Kidney epithelial cell (primary cell): Measurements from ENCODE around the gene RADIL. TPM values are rescaled to one million over a fixed set of nuclear protein-coding genes. Genes with fewer than 3 reads are reported as not detected.

Experiments used
- DNase-seq: peaks from one replicate; pipeline ENCODE4 v3.0.0-alpha.2; 2010; ENCODE audit warnings: low read depth
- H3K27me3 ChIP-seq: 2 replicates; pipeline ENCODE4 v1.6.0; 2011; ENCODE audit warnings: low read length; ENCODE audit not compliant: control insufficient read depth, insufficient read depth
- H3K36me3 ChIP-seq: 2 replicates; pipeline ENCODE4 v1.5.1; 2011; ENCODE audit warnings: low read length; ENCODE audit not compliant: control insufficient read depth, insufficient read depth
- H3K4me3 ChIP-seq: 2 replicates; pipeline ENCODE4 v1.5.1; 2011; ENCODE audit warnings: low read depth, mild to moderate bottlenecking, control low read depth, low read length
- total RNA-seq: library from RNA; depleted of rRNA; stranded (reverse); fragments of >200 nt; gene quantifications from 2 replicates; pipeline ENCODE4 v1.2.3, GENCODE V29; 2015
- TF ChIP-seq, protein P1 (sequence below): IDR thresholded peaks from 2 replicates; pipeline ENCODE4 v1.5.1; 2011; ENCODE audit warnings: mild to moderate bottlenecking, moderate library complexity, low read length, control low read depth, inconsistent platforms; ENCODE audit not compliant: insufficient read depth, poor library complexity, severe bottlenecking

The RADIL gene
- total RNA-seq, 1 donor from 2014 or later, result 3.5 TPM

DNA sequence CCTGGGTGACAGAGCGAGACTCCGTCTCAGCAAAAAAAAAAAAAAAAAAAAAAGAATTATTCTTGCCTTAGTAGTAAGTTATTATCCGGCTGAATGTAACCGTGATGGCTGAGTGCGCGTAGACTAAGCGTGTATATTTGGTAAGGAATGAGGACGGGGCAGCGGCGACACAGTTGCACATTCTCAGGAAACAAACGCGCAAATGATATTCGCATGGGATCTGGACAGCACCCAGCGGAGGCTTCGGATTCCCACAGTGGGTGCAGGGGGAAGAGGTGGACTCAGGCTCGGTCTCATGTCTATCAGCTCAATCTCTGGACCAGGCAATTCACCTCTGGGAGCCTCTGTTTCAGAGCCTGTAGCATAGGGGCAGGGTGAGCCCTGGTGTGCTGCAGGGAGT is 50.8 kb downstream of the RADIL start:
- Histone ChIP-seq H3K36me3 (no peaks in the 10 kb centered on the region), H3K4me3 (no peak overlapping the region), H3K27me3 (peaks cover 8% of the 10 kb centered on the region)
- TF ChIP-seq, protein P1, sequence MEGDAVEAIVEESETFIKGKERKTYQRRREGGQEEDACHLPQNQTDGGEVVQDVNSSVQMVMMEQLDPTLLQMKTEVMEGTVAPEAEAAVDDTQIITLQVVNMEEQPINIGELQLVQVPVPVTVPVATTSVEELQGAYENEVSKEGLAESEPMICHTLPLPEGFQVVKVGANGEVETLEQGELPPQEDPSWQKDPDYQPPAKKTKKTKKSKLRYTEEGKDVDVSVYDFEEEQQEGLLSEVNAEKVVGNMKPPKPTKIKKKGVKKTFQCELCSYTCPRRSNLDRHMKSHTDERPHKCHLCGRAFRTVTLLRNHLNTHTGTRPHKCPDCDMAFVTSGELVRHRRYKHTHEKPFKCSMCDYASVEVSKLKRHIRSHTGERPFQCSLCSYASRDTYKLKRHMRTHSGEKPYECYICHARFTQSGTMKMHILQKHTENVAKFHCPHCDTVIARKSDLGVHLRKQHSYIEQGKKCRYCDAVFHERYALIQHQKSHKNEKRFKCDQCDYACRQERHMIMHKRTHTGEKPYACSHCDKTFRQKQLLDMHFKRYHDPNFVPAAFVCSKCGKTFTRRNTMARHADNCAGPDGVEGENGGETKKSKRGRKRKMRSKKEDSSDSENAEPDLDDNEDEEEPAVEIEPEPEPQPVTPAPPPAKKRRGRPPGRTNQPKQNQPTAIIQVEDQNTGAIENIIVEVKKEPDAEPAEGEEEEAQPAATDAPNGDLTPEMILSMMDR, result no peak
- DNase-seq, result no peak

DNA sequence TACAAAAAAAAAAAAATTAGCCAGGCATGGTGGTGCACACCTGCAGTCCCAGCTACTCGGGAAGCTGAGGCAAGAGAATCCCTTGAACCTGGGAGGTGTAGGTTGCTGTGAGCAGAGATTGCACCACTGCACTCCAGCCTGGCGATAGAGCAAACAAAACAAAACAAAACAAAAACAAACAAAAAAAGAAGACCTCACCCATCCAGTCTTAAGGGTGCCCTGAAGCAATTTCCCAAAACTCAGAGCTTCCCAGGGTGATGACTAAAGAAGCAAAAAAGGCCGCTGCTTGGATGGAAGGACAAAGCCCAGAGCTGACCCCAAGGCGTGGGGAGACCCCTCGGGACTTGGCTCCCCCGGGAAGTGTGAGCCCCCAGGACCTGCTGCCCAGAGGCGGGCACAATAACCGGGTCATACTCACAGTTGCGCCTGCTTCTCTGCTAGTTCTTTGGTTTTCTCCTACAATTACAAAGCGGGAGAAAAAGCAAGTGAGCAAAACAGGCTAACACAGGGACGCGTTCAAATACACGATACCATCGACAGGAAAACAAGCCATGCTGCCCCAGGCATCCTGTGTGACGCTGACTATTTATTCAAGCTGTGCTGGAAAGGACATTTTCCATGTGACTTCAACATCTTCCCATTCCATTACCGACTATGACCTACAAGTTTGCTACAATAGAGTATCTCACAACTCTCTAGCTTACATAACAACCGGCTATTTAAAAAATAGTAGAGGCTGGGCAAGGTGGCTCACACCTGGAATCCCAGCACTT is 51.6 kb downstream of the RADIL start:
- TF ChIP-seq, protein P1, result no peak
- no peak overlapping the region for H3K4me3 ChIP-seq
- peaks cover 2% of the 10 kb centered on the region for H3K27me3 ChIP-seq
- DNase-seq, result no peak
- H3K36me3 ChIP-seq, result no peaks in the 10 kb centered on the region

- Histone ChIP-seq H3K4me3 (no peak overlapping the region), H3K36me3 (no peaks in the 10 kb centered on the region), H3K27me3 (peaks cover 2% of the 10 kb centered on the region)
- TF ChIP-seq, protein P1, result peak; percentile 98
- DNase-seq, result peak; percentile 21
Observed at GRCh38 chr7:4830176-4830575, 53.3 kb downstream of the RADIL start.

DNA sequence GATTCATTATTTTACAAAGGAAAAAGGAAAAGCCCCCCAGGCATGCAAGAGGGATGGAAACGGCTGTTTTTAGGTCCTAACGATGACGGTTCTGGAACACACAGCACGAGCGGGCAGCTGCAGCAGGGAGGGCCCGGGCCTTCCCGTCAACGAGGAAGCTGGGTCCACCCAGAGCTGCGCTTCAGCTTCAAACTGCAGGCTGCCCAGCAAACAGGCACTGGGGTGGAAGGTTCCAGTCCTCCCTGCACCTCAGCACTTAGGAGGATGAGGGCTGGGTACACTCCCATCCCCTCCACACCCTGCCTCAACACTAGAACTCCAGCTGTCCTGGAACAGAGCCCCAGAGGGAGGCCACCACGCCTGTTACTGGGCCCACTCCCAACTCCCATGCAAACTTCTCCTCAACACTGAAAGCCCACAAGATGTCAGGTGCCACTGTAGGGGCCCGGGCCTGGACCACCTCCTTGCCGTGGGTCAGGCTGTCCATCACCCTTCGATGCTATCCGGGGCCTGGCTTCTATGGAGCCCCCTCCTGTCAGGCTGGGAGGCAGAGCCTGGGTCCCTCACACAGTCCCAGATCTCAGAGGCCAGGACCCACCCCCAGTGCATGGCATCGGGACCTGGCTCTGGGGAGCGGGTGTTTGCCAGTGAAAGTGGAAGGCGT is 54.7 kb downstream of the RADIL start:
- Histone ChIP-seq H3K27me3 (peaks cover 10% of the 10 kb centered on the region), H3K4me3 (no peak overlapping the region), H3K36me3 (no peaks in the 10 kb centered on the region)
- TF ChIP-seq, protein P1, result no peak
- DNase-seq, result no peak

- Histone ChIP-seq H3K36me3 (no peaks in the 10 kb centered on the region), H3K27me3 (peaks cover 28% of the 10 kb centered on the region), H3K4me3 (no peak overlapping the region)
- DNase-seq, result no peak
- TF ChIP-seq, protein P1, result no peak
Observed at GRCh38 chr7:4825081-4825480, 58.4 kb downstream of the RADIL start.
